22Rv1 (cell line): Measurements from ENCODE around the gene BOLA1.

Experiments used
- H3K27ac ChIP-seq: fragments of 450-650 bp; 2 replicates; pipeline ENCODE4 v1.5.1; 2017
- ZFX ChIP-seq: fragments of 450-650 bp; IDR thresholded peaks from 2 replicates; pipeline ENCODE4 v1.6.1; 2017; ENCODE audit warnings: antibody characterized with exemption, borderline replicate concordance
- TF ChIP-seq, protein P1 (sequence below): fragments of 450-650 bp; IDR thresholded peaks from 2 replicates; pipeline ENCODE4 v1.5.1; 2017; ENCODE audit warnings: mild to moderate bottlenecking

Gene BOLA1

DNA sequence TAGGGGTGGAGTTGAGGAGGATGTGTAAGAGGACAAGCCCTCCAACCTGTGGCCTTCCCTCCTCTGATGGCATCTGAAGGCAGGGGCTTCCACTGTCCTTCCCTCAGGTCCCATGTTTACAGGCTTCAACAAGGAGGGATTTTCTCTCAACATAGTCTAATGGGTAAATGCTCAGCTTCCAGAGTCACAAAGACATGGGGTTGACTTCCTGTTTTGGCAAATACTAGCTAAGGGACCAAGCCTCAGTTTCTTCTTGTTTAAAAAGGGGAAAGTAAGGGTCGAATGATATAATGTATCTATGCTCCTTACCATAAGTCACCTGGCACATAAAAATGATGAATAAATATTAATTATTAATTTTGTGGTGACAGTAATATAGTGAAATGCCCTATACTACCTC, 15.2 kb downstream of the BOLA1 start:
- H3K27ac ChIP-seq = no peak overlapping the region
- TF ChIP-seq ZFX = no peak
- TF ChIP-seq, protein P1, sequence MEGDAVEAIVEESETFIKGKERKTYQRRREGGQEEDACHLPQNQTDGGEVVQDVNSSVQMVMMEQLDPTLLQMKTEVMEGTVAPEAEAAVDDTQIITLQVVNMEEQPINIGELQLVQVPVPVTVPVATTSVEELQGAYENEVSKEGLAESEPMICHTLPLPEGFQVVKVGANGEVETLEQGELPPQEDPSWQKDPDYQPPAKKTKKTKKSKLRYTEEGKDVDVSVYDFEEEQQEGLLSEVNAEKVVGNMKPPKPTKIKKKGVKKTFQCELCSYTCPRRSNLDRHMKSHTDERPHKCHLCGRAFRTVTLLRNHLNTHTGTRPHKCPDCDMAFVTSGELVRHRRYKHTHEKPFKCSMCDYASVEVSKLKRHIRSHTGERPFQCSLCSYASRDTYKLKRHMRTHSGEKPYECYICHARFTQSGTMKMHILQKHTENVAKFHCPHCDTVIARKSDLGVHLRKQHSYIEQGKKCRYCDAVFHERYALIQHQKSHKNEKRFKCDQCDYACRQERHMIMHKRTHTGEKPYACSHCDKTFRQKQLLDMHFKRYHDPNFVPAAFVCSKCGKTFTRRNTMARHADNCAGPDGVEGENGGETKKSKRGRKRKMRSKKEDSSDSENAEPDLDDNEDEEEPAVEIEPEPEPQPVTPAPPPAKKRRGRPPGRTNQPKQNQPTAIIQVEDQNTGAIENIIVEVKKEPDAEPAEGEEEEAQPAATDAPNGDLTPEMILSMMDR = no peak

DNA sequence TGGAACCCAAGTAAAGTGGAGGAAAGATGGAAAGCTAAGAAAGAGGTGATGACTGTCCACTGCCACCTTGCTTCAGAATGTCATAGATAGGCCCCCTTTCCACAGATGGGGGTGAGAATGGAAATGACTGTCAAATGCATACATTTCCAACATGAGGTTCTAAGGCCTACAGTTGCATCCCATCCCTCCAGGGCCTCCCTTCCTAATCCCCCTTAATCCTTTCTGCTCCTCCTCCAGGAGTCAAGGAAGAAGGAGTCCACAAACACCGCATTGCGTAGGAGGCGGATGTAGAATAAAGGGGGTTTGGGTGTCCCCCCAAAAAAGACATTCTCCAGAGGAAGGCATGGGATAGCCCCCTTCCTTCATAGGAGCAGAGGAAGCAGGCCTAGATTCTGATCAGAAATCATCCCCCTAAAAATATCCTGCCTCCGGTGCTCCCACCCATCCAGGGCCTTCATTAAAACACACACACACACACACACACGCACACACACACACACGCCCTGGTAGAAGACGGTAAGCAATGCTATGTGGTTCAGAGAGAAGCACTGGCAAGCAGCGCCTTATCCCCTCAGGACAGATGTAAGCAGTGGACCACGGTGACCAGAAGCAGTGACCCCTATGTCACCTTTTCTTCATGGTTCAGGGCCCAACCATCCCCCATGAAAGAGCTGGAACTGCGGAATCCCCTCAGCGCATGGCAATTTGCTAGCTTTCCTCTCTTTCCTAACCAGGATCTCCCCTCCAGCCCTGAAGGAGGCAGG, 16.2 kb downstream of the BOLA1 start:
- no peak overlapping the region for H3K27ac ChIP-seq
- TF ChIP-seq, protein P1 = no peak
- no peak for TF ChIP-seq ZFX

DNA sequence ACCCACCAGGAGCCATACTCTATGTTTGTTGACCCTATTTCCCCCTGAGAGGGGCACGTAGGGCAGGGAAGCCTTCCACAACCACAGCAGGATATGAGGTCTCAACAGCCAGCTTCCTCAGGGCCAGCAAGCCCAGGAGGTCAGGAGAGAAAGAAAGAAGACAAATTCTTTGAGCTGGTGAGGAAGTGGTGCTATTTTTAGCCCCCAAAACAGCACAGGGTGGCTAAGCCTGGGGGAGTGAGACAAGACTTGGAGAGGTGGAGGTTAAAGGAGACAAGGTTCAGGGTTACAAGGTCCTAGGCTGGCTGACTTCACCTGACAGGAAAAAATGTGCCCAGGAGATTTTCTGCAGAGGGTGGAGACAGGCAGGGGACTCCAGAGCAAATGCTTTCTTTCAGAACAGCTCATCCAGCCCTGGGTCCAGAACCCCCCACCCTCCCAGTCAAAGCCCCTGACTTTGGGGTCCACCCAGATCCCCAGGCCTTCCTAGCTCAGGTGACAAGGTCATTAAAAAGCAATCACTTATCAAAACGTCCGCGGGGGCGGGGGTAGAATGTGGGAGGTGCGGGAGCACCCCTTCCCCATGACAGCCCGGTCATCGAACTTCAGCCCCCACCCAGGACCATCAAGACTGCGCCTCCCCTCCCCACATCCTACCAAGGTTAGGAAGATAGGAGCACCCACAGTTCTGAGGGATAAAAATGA, 17.0 kb downstream of the BOLA1 start:
- no peak overlapping the region for H3K27ac ChIP-seq
- no peak for TF ChIP-seq ZFX
- TF ChIP-seq, protein P1 = no peak

DNA sequence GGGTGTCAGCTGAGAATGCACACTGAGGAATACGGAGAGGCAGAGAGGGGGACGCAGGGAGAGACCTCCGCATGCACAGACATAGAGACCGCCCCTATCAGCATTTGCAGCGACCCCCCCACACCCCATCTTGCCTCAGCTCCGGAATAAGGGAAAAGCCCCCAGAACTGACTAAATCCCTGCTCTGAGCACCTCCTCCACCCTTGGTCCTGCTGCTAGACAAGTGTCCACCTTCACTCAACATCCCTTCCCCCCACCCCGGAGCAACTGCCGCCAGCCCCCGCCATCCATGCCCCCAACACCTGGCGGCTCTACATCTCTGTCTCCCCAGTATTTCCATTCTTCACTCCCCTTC, 17.5 kb downstream of the BOLA1 start:
- H3K27ac ChIP-seq = no peak overlapping the region
- no peak for TF ChIP-seq ZFX
- TF ChIP-seq, protein P1 = no peak

DNA sequence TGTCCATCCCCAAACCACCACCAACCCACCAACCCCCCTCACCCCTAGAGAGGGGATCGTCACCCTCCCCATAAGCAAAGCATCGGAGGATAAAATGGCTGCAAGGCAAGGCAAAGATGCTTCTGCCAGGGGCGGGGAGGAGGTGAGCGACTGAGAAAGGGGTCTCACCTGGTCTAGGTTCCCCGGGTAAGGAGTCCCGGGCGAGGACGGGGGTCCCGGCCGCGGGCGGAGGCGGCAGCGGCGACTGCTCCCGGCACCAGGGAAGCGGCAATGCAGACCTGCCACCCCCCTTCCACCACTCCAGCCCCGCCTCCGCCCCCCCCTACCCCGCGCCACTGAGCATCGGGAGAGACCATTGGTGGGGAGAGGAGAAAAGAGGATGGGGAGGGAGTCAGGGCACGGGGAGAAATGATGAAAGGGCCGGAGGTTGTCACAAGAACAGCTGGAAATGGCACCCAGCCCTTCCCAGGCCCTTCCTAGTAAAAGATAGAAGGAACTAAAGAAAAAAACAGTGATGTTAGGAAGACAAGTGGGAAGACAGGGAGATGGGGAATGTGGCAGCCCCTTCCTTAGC, 18.3 kb downstream of the BOLA1 start, which contains the start of gene SV2A:
Gene SV2A (minus strand): TSS at position 274 of the 574 bp plus-strand sequence. CDS start 4,004 bp downstream, outside the sequence.
- H3K27ac ChIP-seq = peak within 1 kb of the TSS; percentile 68
- TF ChIP-seq, protein P1 = no peak
- no peak for TF ChIP-seq ZFX

DNA sequence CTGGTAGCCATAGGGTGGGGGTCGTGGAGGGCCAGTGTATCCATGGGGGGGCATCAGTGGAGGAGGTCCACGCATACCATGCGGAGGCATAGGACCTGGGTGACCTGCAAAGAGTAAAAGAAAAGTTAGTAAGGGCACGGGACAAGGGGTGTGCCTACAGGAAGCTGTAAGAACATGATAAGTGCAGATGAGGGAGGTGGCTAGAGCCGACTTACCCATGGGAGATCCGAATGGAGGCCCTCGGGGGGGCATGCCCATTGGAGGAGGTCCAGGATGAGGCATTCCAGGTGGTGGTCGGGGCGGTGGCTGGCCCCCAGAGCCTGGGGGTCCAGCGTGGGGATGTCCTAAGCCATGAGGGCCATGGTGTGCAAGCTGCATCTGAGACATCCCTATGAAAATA, 24.3 kb downstream of the BOLA1 start:
- H3K27ac ChIP-seq = no peak overlapping the region
- TF ChIP-seq, protein P1 = no peak
- no peak for TF ChIP-seq ZFX

DNA sequence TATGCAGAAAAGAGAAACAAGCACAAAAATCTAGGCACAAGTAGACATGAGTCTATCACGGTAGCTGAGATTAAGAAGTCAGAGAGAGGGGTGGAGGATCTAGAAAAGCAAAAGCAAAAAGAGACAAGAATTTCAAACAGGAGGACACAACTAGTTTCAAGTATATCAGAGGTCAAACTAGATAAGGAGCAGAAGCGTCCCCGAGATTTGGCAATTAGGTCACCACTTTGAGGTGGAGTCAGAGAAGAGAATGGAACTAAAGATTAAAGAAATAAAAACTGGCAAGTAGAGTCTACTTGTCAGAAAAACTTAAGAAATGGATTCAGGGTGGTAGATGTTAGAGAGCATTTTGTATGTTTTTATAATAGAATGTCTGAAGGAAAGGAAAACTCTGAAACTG, 26.0 kb downstream of the BOLA1 start:
- TF ChIP-seq ZFX = no peak
- TF ChIP-seq, protein P1 = no peak

More for the DNA sequence above, 26.0 kb downstream of the BOLA1 start:
- H3K27ac ChIP-seq = no peak overlapping the region
